PFSK-1 (cell line): ENCODE results near the gene POLR3H.

Experiments used
- FOXP2 ChIP-seq: optimal IDR thresholded peaks from 2 replicates; pipeline ENCODE3; 2011; ENCODE audit warnings: borderline replicate concordance, control low read depth, inconsistent platforms; ENCODE audit not compliant: insufficient read depth; ENCODE audit errors: extremely low read length, extremely low read depth
- POLR2AphosphoS5 ChIP-seq: IDR thresholded peaks from 2 replicates; pipeline ENCODE4 v1.6.1; 2012; ENCODE audit warnings: low read depth, mild to moderate bottlenecking, control low read depth, low read length, moderate library complexity
- SIN3A ChIP-seq: IDR thresholded peaks from 2 replicates; pipeline ENCODE4 v1.6.1; 2012; ENCODE audit warnings: mild to moderate bottlenecking, low read length, moderate library complexity, borderline replicate concordance; ENCODE audit not compliant: insufficient read depth
- TAF1 ChIP-seq: IDR thresholded peaks from 2 replicates; pipeline ENCODE4 v1.6.1; 2012; ENCODE audit warnings: low read length, control low read depth, borderline replicate concordance; ENCODE audit not compliant: insufficient read depth
- TF ChIP-seq, protein P1 (sequence below), 2 experiments: IDR thresholded peaks; 2 replicates each; pipeline versions ENCODE4 v1.6.1 to v1.8.0; 2011 to 2012; ENCODE audit warnings: low read depth in 2 of 2, low read length in 2 of 2, control low read depth in 1 of 2, inconsistent platforms in 1 of 2, mild to moderate bottlenecking in 1 of 2, moderate library complexity in 1 of 2; ENCODE audit not compliant: insufficient read depth in 1 of 2

The POLR3H gene

DNA sequence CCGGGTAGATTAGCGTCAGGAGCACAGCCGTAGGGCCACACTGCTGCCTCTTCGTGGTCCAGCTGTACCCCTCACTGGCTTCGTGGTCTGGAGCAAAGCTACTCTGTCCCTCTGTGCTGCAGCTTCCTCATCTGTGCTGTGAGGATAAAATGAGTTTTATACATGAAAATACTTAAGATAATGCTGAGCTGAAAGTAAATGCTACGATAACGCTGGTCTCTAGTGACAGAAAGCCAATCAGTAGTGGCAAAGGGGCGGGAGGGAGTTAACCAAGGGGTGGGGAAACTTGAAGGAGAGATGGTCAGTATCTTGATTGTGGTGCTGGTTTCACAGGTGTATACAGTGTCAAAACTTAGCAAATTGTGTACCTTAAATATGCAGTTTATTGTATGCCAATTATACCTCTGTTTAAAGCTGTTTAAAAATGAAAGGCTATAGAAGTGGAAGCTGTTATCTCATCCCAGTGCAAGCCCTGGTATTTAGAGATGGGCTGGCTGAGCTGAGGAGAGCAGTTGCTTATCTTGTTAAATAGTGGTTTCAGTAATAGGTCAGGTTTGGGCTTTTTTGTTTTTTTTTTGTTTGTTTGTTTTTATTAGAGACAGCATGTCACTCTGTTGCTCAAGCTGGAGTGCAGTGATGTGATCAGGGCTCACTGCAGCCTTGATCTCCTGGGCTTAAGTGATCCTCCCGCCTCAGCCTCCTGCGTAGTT, 38.6 kb downstream of the POLR3H start:
- TF ChIP-seq POLR2AphosphoS5, result no peak
- TF ChIP-seq, protein P1, sequence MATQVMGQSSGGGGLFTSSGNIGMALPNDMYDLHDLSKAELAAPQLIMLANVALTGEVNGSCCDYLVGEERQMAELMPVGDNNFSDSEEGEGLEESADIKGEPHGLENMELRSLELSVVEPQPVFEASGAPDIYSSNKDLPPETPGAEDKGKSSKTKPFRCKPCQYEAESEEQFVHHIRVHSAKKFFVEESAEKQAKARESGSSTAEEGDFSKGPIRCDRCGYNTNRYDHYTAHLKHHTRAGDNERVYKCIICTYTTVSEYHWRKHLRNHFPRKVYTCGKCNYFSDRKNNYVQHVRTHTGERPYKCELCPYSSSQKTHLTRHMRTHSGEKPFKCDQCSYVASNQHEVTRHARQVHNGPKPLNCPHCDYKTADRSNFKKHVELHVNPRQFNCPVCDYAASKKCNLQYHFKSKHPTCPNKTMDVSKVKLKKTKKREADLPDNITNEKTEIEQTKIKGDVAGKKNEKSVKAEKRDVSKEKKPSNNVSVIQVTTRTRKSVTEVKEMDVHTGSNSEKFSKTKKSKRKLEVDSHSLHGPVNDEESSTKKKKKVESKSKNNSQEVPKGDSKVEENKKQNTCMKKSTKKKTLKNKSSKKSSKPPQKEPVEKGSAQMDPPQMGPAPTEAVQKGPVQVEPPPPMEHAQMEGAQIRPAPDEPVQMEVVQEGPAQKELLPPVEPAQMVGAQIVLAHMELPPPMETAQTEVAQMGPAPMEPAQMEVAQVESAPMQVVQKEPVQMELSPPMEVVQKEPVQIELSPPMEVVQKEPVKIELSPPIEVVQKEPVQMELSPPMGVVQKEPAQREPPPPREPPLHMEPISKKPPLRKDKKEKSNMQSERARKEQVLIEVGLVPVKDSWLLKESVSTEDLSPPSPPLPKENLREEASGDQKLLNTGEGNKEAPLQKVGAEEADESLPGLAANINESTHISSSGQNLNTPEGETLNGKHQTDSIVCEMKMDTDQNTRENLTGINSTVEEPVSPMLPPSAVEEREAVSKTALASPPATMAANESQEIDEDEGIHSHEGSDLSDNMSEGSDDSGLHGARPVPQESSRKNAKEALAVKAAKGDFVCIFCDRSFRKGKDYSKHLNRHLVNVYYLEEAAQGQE (IDR thresholded peaks at IDR 0.05; ENCODE audit: insufficient read depth in 1 of 2, low read depth in 2 of 2, low read length in 2 of 2), result no peak

DNA sequence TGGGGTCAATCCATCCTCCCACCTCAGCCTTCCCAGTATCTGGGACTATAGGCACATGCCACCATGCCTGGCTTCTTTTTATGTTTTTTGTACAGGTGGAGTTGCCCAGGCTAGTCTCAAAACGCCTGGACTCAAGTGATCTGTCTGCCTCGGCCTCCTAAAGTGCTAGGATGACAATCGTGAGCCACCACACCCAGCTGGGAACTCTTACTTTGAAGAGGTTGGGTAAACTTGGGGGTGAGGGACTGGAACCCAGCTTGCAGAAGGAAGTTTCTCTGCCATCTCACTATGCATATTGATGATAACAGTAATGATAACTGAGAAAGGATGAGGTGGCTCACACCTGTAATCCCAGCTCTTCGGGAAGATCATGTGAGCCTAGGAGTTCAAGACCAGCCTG, 39.5 kb downstream of the POLR3H start:
- TF ChIP-seq POLR2AphosphoS5 (no peak), TAF1 (no peak), SIN3A (no peak), FOXP2 (no peak)
- TF ChIP-seq, protein P1 (IDR thresholded peaks at IDR 0.05; ENCODE audit: insufficient read depth in 1 of 2, low read depth in 2 of 2, low read length in 2 of 2), result no peak

DNA sequence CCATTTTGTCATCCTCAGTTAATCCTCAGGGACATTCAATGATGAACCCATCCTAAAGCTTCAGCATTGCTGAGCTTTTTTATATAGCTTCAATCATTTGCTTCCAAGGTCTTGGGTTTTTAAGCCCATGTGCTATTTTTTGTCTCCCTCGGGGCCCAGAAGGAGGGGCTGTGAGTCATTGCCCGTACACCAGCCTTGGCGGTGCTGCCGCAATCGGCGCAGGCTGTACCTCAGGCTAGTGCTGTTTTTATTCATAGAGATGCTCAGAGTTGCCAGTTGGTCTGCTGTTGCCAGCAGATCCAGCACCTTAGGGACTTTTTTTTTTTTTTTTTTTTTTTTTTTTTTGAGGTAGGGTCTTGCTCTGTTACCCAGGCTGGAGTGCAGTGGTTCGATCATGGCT, 39.9 kb downstream of the POLR3H start:
- TF ChIP-seq TAF1 (no peak), SIN3A (no peak)
- TF ChIP-seq, protein P1 (IDR thresholded peaks at IDR 0.05; ENCODE audit: insufficient read depth in 1 of 2, low read depth in 2 of 2, low read length in 2 of 2), result no peak

DNA sequence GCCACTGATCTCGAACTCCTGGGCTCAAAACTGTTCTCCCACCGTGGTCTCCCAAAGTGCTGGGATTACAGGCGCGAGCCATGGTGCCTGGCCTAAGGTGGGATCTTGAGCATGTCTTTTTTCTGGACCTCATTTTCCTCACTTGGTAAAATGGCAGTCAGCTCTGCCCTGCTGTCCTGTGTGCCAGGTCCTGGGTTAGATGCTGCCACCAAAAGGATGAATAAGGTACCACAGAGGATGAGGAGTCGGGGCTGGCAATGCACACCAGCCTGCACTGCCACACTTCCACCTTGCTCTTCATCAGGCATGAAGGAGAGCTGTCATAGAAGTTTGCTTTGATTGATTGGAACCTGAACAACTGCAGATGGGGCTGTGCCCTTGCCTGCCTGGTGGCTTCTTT, 43.1 kb downstream of the POLR3H start:
- TF ChIP-seq TAF1 (no peak), SIN3A (no peak), POLR2AphosphoS5 (no peak), FOXP2 (no peak)
- TF ChIP-seq, protein P1 (IDR thresholded peaks at IDR 0.05; ENCODE audit: insufficient read depth in 1 of 2, low read depth in 2 of 2, low read length in 2 of 2), result no peak

DNA sequence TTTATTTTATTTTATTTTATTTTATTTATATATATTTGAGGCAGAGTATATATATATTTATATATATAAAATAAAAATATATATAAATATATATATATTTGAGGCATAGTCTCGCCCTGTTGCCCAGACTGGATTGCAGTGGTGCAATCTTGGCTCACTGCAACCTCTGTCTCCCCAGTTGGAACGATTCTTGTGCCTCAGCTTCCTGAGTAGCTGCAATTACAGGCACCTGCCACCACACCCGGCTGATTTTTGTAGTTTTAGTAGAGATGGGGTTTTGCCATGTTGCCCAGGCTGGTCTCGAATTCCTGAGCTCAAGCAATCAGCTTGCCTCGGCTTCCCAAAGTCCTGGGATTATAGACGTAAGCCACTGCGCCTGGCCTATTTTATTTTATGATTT, 44.0 kb downstream of the POLR3H start:
- TF ChIP-seq TAF1 (no peak), POLR2AphosphoS5 (no peak), FOXP2 (no peak), SIN3A (no peak)
